Measurements from ENCODE around the gene MPRIP. TPM values are rescaled to one million over a fixed set of nuclear protein-coding genes. Genes with fewer than 3 reads are reported as not detected.
"Not testable (repeated sequence)": the region's sequence is repeated elsewhere in the genome, so short reads cannot be mapped to it uniquely, and the experiment has no call there.

Gene MPRIP
- total RNA-seq, 2 experiments from 2014 or later, result 196 to 207 TPM

DNA sequence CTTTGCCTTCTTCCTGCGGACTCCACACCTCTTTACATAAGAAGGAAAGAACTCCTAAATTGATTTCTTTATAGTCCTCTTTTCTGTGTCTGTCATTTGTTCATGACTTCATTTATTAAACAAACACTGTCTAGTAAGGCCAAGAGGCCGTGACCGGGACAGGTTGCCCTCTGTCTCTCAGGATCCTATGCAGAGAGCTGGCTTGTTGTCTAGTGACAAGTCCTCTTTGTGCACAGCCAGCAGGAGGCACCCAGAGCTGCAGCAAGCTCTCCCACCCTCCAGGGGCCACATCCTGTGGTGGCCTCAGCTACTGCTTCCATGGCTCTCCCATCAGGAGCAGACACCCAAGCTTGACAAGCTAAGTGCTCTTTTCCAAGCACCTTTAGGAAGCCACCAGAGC, 113.3 kb downstream of the MPRIP start:
- DNase-seq, result peak; percentile 30
- POLR2A ChIA-PET, result interaction anchor here (1.0 to 3.2 kb wide), 4 partner anchors 17 to 125 kb away, joined by 4 to 15 read pairs (median 9); no protein-coding TSS in a partner anchor
- no peak overlapping the region for H3K4me3 Mint-ChIP-seq

DNA sequence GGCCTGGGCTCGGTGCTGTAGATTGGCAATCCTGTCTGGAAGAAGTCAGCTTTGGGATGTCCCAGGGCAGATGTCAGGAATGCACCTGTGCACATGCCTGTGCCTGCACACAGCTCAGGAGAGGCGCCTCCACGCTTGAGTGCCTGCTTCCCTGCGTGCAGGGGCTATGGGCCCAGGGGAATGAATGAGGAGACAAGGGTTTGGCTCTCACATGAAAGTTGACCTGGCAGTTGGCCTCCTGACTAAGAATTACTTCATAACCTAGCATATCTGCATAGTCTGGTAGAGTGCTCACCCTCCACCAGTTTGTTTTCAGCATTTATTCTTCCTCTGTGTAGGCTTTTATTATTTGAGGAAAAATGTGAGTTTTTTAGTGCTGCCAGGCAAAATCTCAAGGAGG, 113.8 kb downstream of the MPRIP start:
- ChIA-PET POLR2A (interaction anchor here (1.0 to 3.2 kb wide), 5 partner anchors 17 to 124 kb away, joined by 3 to 15 read pairs (median 7); no protein-coding TSS in a partner anchor), CTCF (interaction anchor here (0.9 to 1.3 kb wide), 6 partner anchors 14 to 156 kb away, joined by 3 to 4 read pairs (median 4); no protein-coding TSS in a partner anchor)
- no peak for DNase-seq
- H3K4me1 Mint-ChIP-seq, result peaks cover 47% of the 10 kb centered on the region
- no peaks in the 10 kb centered on the region for H3K9me3 Mint-ChIP-seq
- H3K4me3 Mint-ChIP-seq, result no peak overlapping the region
- H3K36me3 Mint-ChIP-seq (ENCODE audit: low read depth), result peaks cover 63% of the 10 kb centered on the region
- H3K27me3 Mint-ChIP-seq, result no peaks in the 10 kb centered on the region
- H3K27ac Mint-ChIP-seq, result no peak overlapping the region

More for the DNA sequence above, 113.3 kb downstream of the MPRIP start:
- Mint-ChIP-seq H3K27me3 (no peaks in the 10 kb centered on the region), H3K36me3 (ENCODE audit: low read depth) (peaks cover 68% of the 10 kb centered on the region), H3K9me3 (no peaks in the 10 kb centered on the region), H3K27ac (peak overlapping the region; percentile 64), H3K4me1 (peaks cover 51% of the 10 kb centered on the region)
- CTCF ChIA-PET, result interaction anchor here (0.9 to 1.3 kb wide), 6 partner anchors 13 to 157 kb away, joined by 3 to 4 read pairs (median 4); no protein-coding TSS in a partner anchor

DNA sequence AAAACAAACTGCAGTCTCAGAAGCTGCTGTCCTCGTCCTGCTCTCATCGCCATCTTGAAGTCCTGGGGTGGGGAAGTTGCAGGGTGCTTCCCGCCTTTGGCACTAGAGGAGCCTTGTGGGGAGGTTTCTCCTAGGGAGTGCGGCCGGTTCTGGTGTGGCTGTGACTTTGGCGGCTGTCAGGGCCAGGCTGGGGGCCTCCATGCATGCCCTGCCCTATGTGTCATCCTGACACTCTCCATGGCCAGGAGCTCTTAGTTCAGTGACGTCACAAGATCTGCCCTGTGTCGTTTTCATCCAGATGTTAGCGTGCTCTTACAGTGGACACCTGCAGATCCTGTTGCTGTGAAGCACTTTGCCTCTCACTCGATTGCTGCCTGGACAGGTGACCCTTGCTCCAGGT, 114.3 kb downstream of the MPRIP start:
- no peak for DNase-seq
- Mint-ChIP-seq H3K9me3 (no peaks in the 10 kb centered on the region), H3K4me3 (no peak overlapping the region), H3K27me3 (no peaks in the 10 kb centered on the region), H3K36me3 (ENCODE audit: low read depth) (peaks cover 59% of the 10 kb centered on the region), H3K4me1 (peaks cover 43% of the 10 kb centered on the region), H3K27ac (no peak overlapping the region)
- POLR2A ChIA-PET, result interaction anchor here (1.0 to 3.2 kb wide), 4 partner anchors 16 to 124 kb away, joined by 3 to 15 read pairs (median 9); no protein-coding TSS in a partner anchor
- CTCF ChIA-PET, result interaction anchor here (1.2 to 1.3 kb wide), 2 partner anchors 14 to 156 kb away, joined by 3 read pairs; no protein-coding TSS in a partner anchor

DNA sequence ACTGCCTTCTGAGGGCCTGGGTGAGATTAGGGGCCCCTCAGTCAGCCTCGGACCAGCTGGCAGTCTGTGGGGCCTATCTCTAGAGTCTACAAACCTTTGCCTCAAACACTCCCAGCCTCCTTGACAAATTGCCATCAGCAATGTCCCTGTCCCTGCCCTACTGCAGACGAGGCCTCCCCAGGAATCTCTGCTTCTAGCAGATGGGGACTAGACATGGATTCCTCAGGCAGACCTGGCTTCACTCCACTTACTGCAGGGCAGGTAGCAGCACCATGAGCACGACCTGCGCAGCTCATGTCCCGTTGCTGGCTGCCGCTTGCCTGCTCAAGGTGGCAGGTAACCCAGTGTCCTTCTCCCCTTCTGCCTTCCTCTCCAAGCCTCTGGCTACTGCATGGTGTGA, 114.8 kb downstream of the MPRIP start:
- no peak overlapping the region for H3K27ac Mint-ChIP-seq
- peaks cover 37% of the 10 kb centered on the region for H3K4me1 Mint-ChIP-seq
- no peaks in the 10 kb centered on the region for H3K9me3 Mint-ChIP-seq
- CTCF ChIA-PET, result no interaction called here
- peaks cover 54% of the 10 kb centered on the region for H3K36me3 Mint-ChIP-seq (ENCODE audit: low read depth)
- POLR2A ChIA-PET, result interaction anchor here (1.0 to 3.2 kb wide), 3 partner anchors 16 to 79 kb away, joined by 3 to 15 read pairs (median 11); no protein-coding TSS in a partner anchor
- no peak overlapping the region for H3K4me3 Mint-ChIP-seq
- no peak for DNase-seq
- H3K27me3 Mint-ChIP-seq, result no peaks in the 10 kb centered on the region

DNA sequence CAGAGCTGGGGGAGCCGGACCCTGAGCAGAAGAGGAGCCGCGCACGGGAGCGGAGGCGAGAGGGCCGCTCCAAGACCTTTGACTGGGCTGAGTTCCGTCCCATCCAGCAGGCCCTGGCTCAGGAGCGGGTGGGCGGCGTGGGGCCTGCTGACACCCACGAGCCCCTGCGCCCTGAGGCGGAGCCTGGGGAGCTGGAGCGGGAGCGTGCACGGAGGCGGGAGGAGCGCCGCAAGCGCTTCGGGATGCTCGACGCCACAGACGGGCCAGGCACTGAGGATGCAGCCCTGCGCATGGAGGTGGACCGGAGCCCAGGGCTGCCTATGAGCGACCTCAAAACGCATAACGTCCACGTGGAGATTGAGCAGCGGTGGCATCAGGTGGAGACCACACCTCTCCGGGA, 116.2 kb downstream of the MPRIP start:
- H3K4me3 Mint-ChIP-seq, POLR2A ChIA-PET, H3K27ac Mint-ChIP-seq, H3K9me3 Mint-ChIP-seq, CTCF ChIA-PET, DNase-seq, H3K27me3 Mint-ChIP-seq: not testable (repeated sequence)
- Mint-ChIP-seq H3K4me1 (peaks cover 24% of the 10 kb centered on the region), H3K36me3 (ENCODE audit: low read depth) (peaks cover 51% of the 10 kb centered on the region)

DNA sequence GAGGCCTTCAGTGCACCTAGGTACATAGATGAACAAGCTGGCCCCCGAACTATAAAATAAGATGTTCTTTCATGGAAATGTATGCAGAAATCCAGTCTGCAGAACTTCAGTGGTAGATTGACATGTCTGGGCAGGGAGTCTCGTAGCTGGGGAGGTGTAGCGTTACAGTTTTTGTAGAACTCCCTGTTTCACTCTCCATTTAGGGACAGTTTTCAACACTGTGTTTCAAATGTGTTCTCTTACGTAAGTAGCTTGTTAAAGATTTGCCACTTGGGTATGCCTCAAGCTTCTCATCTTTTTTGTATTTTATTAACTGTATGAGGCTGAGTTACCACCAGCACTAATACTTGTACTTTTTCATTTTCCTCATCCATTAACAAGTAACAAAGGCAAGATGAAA, 117.3 kb downstream of the MPRIP start:
- no peak overlapping the region for H3K4me3 Mint-ChIP-seq
- peaks cover 13% of the 10 kb centered on the region for H3K4me1 Mint-ChIP-seq
- H3K27ac Mint-ChIP-seq, result peak overlapping the region; percentile 14
- no peaks in the 10 kb centered on the region for H3K27me3 Mint-ChIP-seq
- CTCF ChIA-PET, result no interaction called here
- H3K9me3 Mint-ChIP-seq, result no peaks in the 10 kb centered on the region
- DNase-seq, result no peak
- POLR2A ChIA-PET, result interaction anchor here (1.2 kb wide), 1 partner anchor 11 kb away, joined by 4 read pairs; no protein-coding TSS in a partner anchor
- peaks cover 44% of the 10 kb centered on the region for H3K36me3 Mint-ChIP-seq (ENCODE audit: low read depth)

DNA sequence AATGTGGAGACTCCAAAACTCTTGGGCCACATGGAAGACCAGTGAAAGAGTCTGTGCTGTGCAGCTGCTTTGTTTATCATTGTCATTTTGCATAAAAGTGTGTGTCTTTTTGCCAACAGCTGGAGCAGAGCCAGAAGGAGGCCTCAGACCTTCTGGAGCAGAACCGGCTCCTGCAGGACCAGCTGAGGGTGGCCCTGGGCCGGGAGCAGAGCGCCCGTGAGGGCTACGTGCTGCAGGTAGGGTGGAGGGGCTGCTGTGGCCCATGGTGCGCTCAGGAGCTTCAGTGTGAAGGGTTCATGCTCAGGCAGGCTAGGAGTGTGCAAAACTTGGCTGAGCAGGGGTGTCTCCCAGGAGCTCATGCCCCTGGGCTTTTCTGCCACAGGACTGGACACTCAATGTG, 118.9 kb downstream of the MPRIP start:
- no peak overlapping the region for H3K4me3 Mint-ChIP-seq
- CTCF ChIA-PET, result interaction anchor here (1.1 kb wide), 1 partner anchor 19 kb away, joined by 3 read pairs; no protein-coding TSS in a partner anchor
- H3K27ac Mint-ChIP-seq, result no peak overlapping the region
- H3K27me3 Mint-ChIP-seq, result no peaks in the 10 kb centered on the region
- POLR2A ChIA-PET, result no interaction called here
- no peak for DNase-seq
- peaks cover 44% of the 10 kb centered on the region for H3K36me3 Mint-ChIP-seq (ENCODE audit: low read depth)
- no peaks in the 10 kb centered on the region for H3K4me1 Mint-ChIP-seq
- no peaks in the 10 kb centered on the region for H3K9me3 Mint-ChIP-seq

DNA sequence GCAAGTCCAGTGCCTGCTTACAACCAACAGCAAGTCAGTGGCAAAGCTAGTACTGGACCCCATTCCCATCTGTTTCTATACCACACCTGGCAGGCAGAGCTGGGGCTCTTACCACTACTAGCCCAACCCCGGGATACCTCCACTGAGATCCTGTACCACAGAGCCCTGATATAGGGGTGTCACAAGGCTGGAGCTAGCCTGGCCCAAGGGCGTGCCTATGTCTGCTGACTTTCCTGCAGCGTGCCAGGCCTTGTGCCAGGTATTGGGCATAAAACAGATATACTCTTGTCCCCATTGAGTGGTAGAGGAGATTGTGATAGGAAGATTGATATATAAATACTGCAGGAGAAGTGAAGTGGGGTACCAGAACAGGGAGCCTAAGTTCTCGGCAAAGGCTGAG, 119.5 kb downstream of the MPRIP start:
- Mint-ChIP-seq H3K27ac (no peak overlapping the region), H3K27me3 (no peaks in the 10 kb centered on the region), H3K4me3 (no peak overlapping the region), H3K4me1 (no peaks in the 10 kb centered on the region), H3K9me3 (no peaks in the 10 kb centered on the region), H3K36me3 (ENCODE audit: low read depth) (peaks cover 44% of the 10 kb centered on the region)
- DNase-seq, result no peak
- ChIA-PET CTCF (interaction anchor here (0.7 to 1.1 kb wide), 2 partner anchors 20 to 46 kb away, joined by 3 read pairs; no protein-coding TSS in a partner anchor), POLR2A (no interaction called here)

DNA sequence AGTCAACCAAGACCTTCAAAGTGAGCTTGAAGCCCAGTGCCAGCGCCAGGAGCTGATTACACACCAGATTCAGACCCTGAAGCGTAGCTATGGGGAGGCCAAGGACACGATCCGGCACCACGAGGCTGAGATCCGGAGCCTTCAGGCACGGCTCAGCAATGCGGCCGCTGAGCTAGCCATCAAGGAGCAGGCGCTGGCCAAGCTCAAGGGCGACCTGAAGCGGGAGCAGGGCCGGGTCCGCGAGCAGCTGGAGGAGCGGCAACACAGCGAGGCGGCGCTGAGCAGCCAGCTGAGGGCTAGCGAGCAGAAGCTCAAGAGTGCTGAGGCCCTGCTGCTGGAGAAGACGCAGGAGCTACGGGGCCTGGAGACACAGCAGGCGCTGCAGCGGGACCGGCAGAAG, 121.9 kb downstream of the MPRIP start:
- Mint-ChIP-seq H3K36me3 (ENCODE audit: low read depth) (peaks cover 47% of the 10 kb centered on the region), H3K9me3 (no peaks in the 10 kb centered on the region), H3K27me3 (no peaks in the 10 kb centered on the region), H3K27ac (no peak overlapping the region), H3K4me3 (no peak overlapping the region), H3K4me1 (peaks cover 11% of the 10 kb centered on the region)
- POLR2A ChIA-PET, result interaction anchor here (1.1 to 1.7 kb wide), 3 partner anchors 12 to 24 kb away, joined by 3 to 6 read pairs (median 3); no protein-coding TSS in a partner anchor
- no peak for DNase-seq
- CTCF ChIA-PET, result interaction anchor here (0.7 to 1.2 kb wide), 2 partner anchors 22 to 207 kb away, joined by 3 to 4 read pairs; no protein-coding TSS in a partner anchor

DNA sequence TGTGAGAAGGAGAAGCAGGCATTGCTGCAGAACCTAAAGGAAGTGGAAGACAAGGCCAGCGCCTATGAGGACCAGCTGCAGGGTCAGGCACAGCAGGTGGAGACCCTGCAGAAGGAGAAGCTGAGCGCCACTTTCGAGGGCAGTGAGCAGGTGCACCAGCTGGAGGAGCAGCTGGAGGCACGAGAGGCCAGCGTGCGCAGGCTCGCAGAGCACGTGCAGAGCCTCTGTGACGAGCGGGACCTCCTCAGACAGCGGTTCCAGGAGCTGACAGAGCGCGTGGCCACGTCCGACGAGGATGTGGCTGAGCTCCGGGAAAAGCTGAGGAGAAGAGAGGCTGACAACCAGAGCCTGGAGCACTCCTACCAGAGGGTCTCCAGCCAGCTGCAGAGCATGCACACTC, 122.4 kb downstream of the MPRIP start:
- ChIA-PET POLR2A (interaction anchor here (1.1 to 1.7 kb wide), 3 partner anchors 11 to 24 kb away, joined by 3 to 6 read pairs (median 3); no protein-coding TSS in a partner anchor), CTCF (no interaction called here)
- no peak for DNase-seq
- Mint-ChIP-seq H3K4me3 (no peak overlapping the region), H3K9me3 (no peaks in the 10 kb centered on the region), H3K36me3 (ENCODE audit: low read depth) (peaks cover 43% of the 10 kb centered on the region), H3K4me1 (peaks cover 12% of the 10 kb centered on the region), H3K27ac (no peak overlapping the region), H3K27me3 (no peaks in the 10 kb centered on the region)

DNA sequence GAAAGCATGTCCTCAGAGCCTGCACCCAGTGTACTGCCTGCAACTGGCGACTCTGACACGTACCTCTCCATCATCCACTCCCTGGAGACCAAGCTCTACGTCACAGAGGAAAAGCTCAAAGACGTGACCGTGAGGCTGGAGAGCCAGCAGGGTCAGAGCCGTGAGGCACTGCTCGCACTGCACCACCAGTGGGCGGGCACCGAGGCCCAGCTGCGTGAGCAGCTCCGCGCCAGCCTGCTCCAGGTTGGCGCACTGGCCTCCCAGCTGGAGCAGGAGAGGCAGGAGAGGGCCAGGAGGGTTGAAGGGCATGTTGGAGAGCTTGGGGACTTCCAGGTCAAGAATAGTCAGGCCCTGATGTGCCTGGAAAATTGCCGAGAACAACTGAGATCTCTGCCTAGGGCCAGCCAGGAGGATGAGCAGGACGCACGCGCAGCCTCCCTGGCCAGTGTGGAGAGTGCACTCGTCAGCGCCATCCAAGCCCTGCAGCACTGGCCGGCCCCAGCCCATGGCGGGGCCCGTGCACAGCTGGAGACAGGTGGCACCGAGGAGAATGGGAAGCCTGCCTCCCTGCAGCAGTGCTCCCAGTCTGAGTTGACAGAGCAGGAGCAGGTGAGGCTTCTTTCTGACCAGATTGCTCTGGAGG, 123.5 kb downstream of the MPRIP start:
- H3K27ac Mint-ChIP-seq, result no peak overlapping the region
- H3K36me3 Mint-ChIP-seq (ENCODE audit: low read depth), result peaks cover 41% of the 10 kb centered on the region
- H3K9me3 Mint-ChIP-seq, result no peaks in the 10 kb centered on the region
- no peaks in the 10 kb centered on the region for H3K27me3 Mint-ChIP-seq
- ChIA-PET POLR2A (interaction anchor here (1.7 kb wide), 1 partner anchor 10 kb away, joined by 6 read pairs; no protein-coding TSS in a partner anchor), CTCF (no interaction called here)
- DNase-seq, result no peak
- H3K4me3 Mint-ChIP-seq, result no peak overlapping the region
- peaks cover 15% of the 10 kb centered on the region for H3K4me1 Mint-ChIP-seq

DNA sequence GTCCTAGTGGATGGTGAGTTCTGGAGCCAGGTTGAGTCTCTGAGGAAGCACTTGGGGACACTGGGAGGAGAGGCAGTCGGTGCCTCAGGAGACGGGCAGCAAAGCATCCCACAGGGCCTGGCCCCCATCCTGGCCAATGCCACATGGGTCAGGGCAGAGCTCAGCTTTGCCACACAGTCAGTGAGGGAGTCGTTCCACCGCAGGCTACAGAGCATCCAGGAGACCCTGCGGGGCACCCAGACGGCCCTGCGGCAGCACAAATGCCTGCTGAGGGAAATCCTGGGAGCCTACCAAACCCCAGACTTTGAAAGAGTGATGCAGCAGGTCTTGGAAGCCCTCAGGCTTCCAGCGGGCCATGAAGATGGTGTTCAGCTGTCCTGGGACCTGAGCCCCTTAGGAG, 124.2 kb downstream of the MPRIP start:
- POLR2A ChIA-PET, result interaction anchor here (0.8 kb wide), 1 partner anchor 15 kb away, joined by 3 read pairs; no protein-coding TSS in a partner anchor
- Mint-ChIP-seq H3K27ac (no peak overlapping the region), H3K36me3 (ENCODE audit: low read depth) (peaks cover 46% of the 10 kb centered on the region), H3K4me3 (no peak overlapping the region), H3K9me3 (no peaks in the 10 kb centered on the region), H3K4me1 (peaks cover 22% of the 10 kb centered on the region), H3K27me3 (no peaks in the 10 kb centered on the region)
- CTCF ChIA-PET, result no interaction called here
- DNase-seq, result no peak

DNA sequence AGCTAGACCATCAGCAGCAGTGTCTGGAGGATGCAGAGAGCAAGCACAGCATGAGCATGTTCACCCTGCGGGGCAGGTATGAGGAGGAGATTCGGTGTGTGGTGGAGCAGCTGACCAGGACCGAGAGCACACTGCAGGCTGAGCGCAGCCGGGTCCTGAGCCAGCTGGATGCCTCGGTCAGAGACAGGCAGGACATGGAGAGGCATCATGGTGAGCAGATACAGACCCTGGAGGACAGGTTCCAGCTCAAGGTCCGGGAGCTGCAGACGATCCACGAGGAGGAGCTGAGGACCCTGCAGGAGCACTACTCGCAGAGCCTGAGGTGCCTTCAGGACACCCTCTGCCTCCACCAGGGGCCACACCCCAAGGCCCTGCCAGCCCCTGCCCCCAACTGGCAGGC, 125.1 kb downstream of the MPRIP start:
- H3K27me3 Mint-ChIP-seq, result no peaks in the 10 kb centered on the region
- H3K36me3 Mint-ChIP-seq (ENCODE audit: low read depth), result peaks cover 51% of the 10 kb centered on the region
- peaks cover 30% of the 10 kb centered on the region for H3K4me1 Mint-ChIP-seq
- no peaks in the 10 kb centered on the region for H3K9me3 Mint-ChIP-seq
- DNase-seq, result no peak
- H3K27ac Mint-ChIP-seq, result no peak overlapping the region
- no peak overlapping the region for H3K4me3 Mint-ChIP-seq
- ChIA-PET CTCF (no interaction called here), POLR2A (interaction anchor here (0.7 to 0.8 kb wide), 3 partner anchors 8 to 113 kb away, joined by 3 read pairs; no protein-coding TSS in a partner anchor)
